Neural progenitor cell (in vitro differentiated cells): ENCODE data around the gene ADRA2B. TPM values are rescaled to one million over a fixed set of nuclear protein-coding genes. Genes with fewer than 3 reads are reported as not detected.

Source experiments
- DNase-seq: peaks from one replicate; pipeline ENCODE4 v3.0.0-alpha.2; 2016; ENCODE audit warnings: low spot score
- H2AFZ ChIP-seq: fragments of 200-600 bp; sonication (generic); replicated peaks from 2 replicates; pipeline ENCODE4 v1.6.1; 2016; ENCODE audit warnings: antibody characterized with exemption
- H3F3A ChIP-seq: fragments of 200-600 bp; sonication (generic); 2 replicates; pipeline ENCODE4 v1.6.1; 2016; ENCODE audit warnings: antibody characterized with exemption, low read depth
- H3K27ac ChIP-seq: fragments of 200-600 bp; sonication (generic); 2 replicates; pipeline ENCODE4 v1.5.1; 2016; ENCODE audit warnings: mild to moderate bottlenecking
- H3K27me3 ChIP-seq: fragments of 200-600 bp; sonication (generic); 2 replicates; pipeline ENCODE4 v1.6.1; 2016; ENCODE audit warnings: mild to moderate bottlenecking, moderate library complexity
- H3K36me3 ChIP-seq: fragments of 200-600 bp; sonication (generic); 2 replicates; pipeline ENCODE4 v1.5.1; 2016
- H3K4me1 ChIP-seq: fragments of 200-600 bp; sonication (generic); 2 replicates; pipeline ENCODE4 v1.6.1; 2016; ENCODE audit warnings: mixed run types
- H3K4me2 ChIP-seq: fragments of 200-600 bp; sonication (generic); 2 replicates; pipeline ENCODE4 v1.6.1; 2016
- H3K4me3 ChIP-seq: fragments of 200-600 bp; sonication (generic); 2 replicates; pipeline ENCODE4 v1.5.1; 2016
- H3K79me2 ChIP-seq: fragments of 200-600 bp; sonication (generic); 2 replicates; pipeline ENCODE4 v1.6.1; 2016; ENCODE audit warnings: low read depth
- H3K9ac ChIP-seq: fragments of 200-600 bp; sonication (generic); 2 replicates; pipeline ENCODE4 v1.6.1; 2016
- H3K9me3 ChIP-seq: fragments of 200-600 bp; sonication (generic); 2 replicates; pipeline ENCODE4 v1.5.1; 2016; ENCODE audit warnings: low read depth
- H4K20me1 ChIP-seq: fragments of 200-600 bp; sonication (generic); 2 replicates; pipeline ENCODE4 v1.6.1; 2016; ENCODE audit warnings: low read depth
- H3K27ac Mint-ChIP-seq: 3 replicates; pipeline ENCODE4 v1.8.0; 2021; ENCODE audit warnings: mixed read lengths
- H3K27me3 Mint-ChIP-seq: 2 replicates; pipeline ENCODE4 v1.8.0; 2022; ENCODE audit warnings: low read depth, mild to moderate bottlenecking, inconsistent platforms, moderate library complexity, mixed read lengths; ENCODE audit not compliant: insufficient read depth
- H3K36me3 Mint-ChIP-seq: 3 replicates; pipeline ENCODE4 v1.8.0; 2021; ENCODE audit warnings: mixed read lengths
- H3K4me1 Mint-ChIP-seq: 3 replicates; pipeline ENCODE4 v1.8.0; 2021; ENCODE audit warnings: mixed read lengths
- H3K4me3 Mint-ChIP-seq: 3 replicates; pipeline ENCODE4 v1.8.0; 2021; ENCODE audit warnings: mild to moderate bottlenecking, moderate library complexity, mixed read lengths
- H3K9me3 Mint-ChIP-seq: 3 replicates; pipeline ENCODE4 v1.8.0; 2020; ENCODE audit warnings: mixed read lengths
- EZH2 ChIP-seq: fragments of 200-600 bp; sonication (generic); IDR thresholded peaks from 2 replicates; pipeline ENCODE4 v1.6.1; 2017; ENCODE audit warnings: antibody characterized with exemption, mild to moderate bottlenecking, moderate library complexity
- EZH2phosphoT487 ChIP-seq: fragments of 200-600 bp; sonication (generic); IDR thresholded peaks from 2 replicates; pipeline ENCODE4 v1.6.1; 2017; ENCODE audit warnings: antibody characterized with exemption
- total RNA-seq: library from RNA; depleted of rRNA; stranded (reverse); fragments of >200 nt; gene quantifications from 2 replicates; pipeline ENCODE4 v1.2.3, GENCODE V29; 2015; ENCODE audit warnings: low replicate concordance
- TF ChIP-seq, protein P1 (sequence below): fragments of 200-600 bp; sonication (generic); IDR thresholded peaks from 2 replicates; pipeline ENCODE4 v1.5.1; 2017; ENCODE audit warnings: antibody characterized with exemption, mild to moderate bottlenecking

ADRA2B gene
- total RNA-seq, 1 donor from 2014 or later = 3.0 TPM

DNA sequence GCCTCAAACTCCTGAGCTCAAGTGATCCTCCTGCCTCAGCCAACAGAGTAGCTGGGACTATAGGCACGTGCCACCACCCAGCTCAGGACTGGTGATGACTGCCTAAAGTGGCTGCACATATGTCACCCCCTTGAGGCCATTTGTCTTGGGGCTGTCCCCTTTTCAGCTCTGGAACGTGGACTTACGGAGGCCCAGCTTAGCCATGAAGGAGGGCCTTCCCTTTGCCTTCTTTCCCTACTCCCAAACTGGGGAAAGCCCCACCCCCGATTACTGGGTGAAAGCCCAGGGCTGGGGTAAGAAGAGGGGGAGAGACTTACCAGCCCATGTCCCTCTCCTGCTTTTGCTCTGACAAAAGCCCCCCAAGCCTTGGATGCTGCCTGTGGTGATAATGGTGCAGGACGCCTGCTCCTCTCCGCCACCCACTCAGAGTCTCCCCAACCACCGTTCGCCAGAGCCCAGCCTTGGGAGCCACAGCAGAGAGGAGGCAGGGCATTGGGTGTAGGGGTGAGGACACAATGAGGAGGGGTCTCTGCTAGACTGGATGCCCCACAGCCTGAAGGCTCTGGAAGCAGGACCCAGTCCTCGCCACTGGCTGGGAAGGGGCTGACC lies 31.3 kb upstream of the ADRA2B start:
- Histone ChIP-seq H3K9ac (no peak overlapping the region), H3K4me1 (peaks cover 24% of the 10 kb centered on the region), H3K4me2 (no peak overlapping the region), H3K36me3 (no peaks in the 10 kb centered on the region), H3K27ac (no peak overlapping the region), H4K20me1 (no peaks in the 10 kb centered on the region), H3K4me3 (no peak overlapping the region), H3F3A (peaks cover 6% of the 10 kb centered on the region), H3K79me2 (no peaks in the 10 kb centered on the region), H3K27me3 (peaks cover 39% of the 10 kb centered on the region), H2AFZ (no peak overlapping the region), H3K9me3 (no peaks in the 10 kb centered on the region)
- Mint-ChIP-seq H3K4me3 (no peak overlapping the region), H3K27ac (no peak overlapping the region), H3K4me1 (peaks cover 33% of the 10 kb centered on the region), H3K27me3 (peaks cover 19% of the 10 kb centered on the region), H3K9me3 (no peaks in the 10 kb centered on the region), H3K36me3 (no peaks in the 10 kb centered on the region)
- no peak for DNase-seq
- no peak for TF ChIP-seq EZH2phosphoT487

DNA sequence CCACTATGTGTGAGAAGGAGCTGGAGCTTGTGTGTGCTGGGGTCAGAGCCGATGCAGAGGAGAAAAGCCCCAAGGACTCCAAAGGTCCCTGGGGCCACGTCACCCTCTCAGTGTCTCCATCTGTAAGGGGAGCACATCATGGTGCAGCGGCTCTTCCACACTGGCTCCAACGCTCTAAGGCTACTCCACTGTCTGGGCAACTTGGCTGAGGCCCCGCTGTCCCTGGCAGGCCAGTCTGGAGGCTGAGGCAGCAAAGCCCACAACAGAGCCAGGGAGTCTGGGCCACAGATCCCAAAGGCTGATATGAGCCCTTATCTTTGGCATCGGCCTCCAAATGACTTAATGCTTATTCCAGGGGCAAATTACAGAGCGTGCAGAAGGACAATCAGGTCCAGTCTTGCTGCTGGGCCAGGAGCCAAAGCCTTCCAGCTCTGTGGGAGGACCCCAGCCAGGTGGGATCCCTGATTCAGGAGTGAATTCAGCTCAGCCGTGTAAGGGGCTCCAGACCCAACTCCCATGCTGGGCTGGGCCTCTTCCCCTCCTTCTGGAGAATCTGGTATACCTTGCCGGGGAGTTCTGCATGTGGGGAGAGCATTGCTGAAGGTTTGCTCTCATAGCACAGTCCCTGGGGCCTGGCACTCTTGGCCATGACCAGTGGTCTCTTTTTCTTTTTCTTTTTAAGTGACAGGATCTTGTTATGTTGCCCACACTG lies 30.7 kb upstream of the ADRA2B start:
- DNase-seq = no peak
- H3K4me3 Mint-ChIP-seq = no peak overlapping the region

DNA sequence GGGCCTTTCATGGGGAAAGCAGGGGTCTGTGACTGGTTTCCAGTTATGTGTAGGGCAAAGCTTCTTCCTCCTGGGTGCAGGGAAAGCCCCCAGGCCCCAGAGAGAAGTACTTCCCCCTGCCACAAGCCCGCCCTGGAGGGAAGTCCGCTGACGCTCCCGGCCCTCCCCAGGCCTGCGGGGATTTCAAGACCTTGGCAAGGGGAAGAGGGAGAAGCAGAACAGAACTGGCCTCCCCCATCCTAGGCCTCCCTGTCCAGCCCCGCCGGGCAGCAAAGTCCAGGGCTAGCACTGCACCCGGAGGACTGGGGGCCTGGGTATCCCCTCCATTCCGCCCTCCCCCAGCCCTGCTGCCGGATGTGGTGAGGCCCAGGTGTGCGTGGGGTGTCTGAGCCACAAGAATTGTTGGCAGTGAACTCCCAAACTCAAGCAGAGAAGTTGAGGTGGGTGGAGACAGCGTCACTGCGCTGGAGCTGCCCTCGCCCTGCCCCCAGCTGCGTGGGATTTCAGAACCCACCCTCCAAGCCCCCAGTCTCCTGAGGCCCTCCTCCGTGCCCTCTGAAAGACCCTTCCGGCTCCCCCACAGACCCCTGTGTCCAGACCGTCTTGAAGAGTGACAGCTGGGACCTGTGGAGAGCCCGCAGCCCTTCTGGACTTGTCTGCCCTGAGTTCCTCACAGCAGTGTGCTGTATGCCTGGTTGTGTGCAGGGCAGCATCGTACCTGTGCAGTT lies 29.9 kb upstream of the ADRA2B start:
- no peaks in the 10 kb centered on the region for H3K36me3 Mint-ChIP-seq
- no peak for TF ChIP-seq EZH2
- TF ChIP-seq, protein P1, sequence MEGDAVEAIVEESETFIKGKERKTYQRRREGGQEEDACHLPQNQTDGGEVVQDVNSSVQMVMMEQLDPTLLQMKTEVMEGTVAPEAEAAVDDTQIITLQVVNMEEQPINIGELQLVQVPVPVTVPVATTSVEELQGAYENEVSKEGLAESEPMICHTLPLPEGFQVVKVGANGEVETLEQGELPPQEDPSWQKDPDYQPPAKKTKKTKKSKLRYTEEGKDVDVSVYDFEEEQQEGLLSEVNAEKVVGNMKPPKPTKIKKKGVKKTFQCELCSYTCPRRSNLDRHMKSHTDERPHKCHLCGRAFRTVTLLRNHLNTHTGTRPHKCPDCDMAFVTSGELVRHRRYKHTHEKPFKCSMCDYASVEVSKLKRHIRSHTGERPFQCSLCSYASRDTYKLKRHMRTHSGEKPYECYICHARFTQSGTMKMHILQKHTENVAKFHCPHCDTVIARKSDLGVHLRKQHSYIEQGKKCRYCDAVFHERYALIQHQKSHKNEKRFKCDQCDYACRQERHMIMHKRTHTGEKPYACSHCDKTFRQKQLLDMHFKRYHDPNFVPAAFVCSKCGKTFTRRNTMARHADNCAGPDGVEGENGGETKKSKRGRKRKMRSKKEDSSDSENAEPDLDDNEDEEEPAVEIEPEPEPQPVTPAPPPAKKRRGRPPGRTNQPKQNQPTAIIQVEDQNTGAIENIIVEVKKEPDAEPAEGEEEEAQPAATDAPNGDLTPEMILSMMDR = no peak
- H3K27me3 Mint-ChIP-seq = peaks cover 19% of the 10 kb centered on the region
- Histone ChIP-seq H3K4me1 (peaks cover 15% of the 10 kb centered on the region), H3K9ac (no peak overlapping the region), H3K4me2 (no peak overlapping the region), H3K27ac (no peak overlapping the region), H3K79me2 (no peaks in the 10 kb centered on the region), H3K27me3 (peaks cover 39% of the 10 kb centered on the region), H4K20me1 (no peaks in the 10 kb centered on the region), H2AFZ (no peak overlapping the region), H3K4me3 (no peak overlapping the region), H3F3A (no peaks in the 10 kb centered on the region), H3K9me3 (no peaks in the 10 kb centered on the region), H3K36me3 (no peaks in the 10 kb centered on the region)
- peaks cover 20% of the 10 kb centered on the region for H3K4me1 Mint-ChIP-seq
- no peak overlapping the region for H3K27ac Mint-ChIP-seq
- no peak overlapping the region for H3K4me3 Mint-ChIP-seq
- no peaks in the 10 kb centered on the region for H3K9me3 Mint-ChIP-seq
- no peak for DNase-seq

More for the DNA sequence above, 30.7 kb upstream of the ADRA2B start:
- no peak overlapping the region for H3K27ac ChIP-seq
- no peaks in the 10 kb centered on the region for H4K20me1 ChIP-seq
- H3K4me2 ChIP-seq = no peak overlapping the region
- no peaks in the 10 kb centered on the region for H3K9me3 ChIP-seq
- H3K27me3 ChIP-seq = peaks cover 39% of the 10 kb centered on the region
- no peak overlapping the region for H2AFZ ChIP-seq
- Mint-ChIP-seq H3K36me3 (no peaks in the 10 kb centered on the region), H3K27me3 (peaks cover 19% of the 10 kb centered on the region), H3K9me3 (no peaks in the 10 kb centered on the region), H3K4me1 (peaks cover 26% of the 10 kb centered on the region), H3K27ac (no peak overlapping the region)
- no peaks in the 10 kb centered on the region for H3K36me3 ChIP-seq
- H3K9ac ChIP-seq = no peak overlapping the region
- no peaks in the 10 kb centered on the region for H3K79me2 ChIP-seq
- H3K4me3 ChIP-seq = no peak overlapping the region
- peaks cover 4% of the 10 kb centered on the region for H3F3A ChIP-seq
- peaks cover 18% of the 10 kb centered on the region for H3K4me1 ChIP-seq
- TF ChIP-seq EZH2 (no peak), EZH2phosphoT487 (no peak)
- TF ChIP-seq, protein P1 = no peak

DNA sequence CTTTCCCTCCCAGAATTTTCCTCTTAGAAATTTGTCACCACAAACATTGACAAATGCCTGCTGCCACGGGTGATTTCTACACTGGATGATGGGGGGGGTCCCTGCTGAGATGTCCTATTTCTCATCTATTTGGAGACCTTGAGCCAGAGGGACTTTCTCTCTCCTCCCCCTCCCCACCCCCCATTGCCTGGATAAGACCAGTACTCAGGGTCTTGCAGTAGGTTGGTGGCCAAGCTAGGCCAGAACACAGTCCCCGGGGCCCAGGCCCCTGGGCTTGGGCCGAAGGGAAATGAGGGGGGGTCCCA lies 29.4 kb upstream of the ADRA2B start:
- no peak for DNase-seq
- H3K36me3 Mint-ChIP-seq = no peaks in the 10 kb centered on the region
- peaks cover 39% of the 10 kb centered on the region for H3K27me3 ChIP-seq
- H3K4me3 ChIP-seq = no peak overlapping the region
- H3K4me1 Mint-ChIP-seq = peaks cover 18% of the 10 kb centered on the region
- H2AFZ ChIP-seq = no peak overlapping the region
- no peaks in the 10 kb centered on the region for H3K79me2 ChIP-seq
- no peaks in the 10 kb centered on the region for H3K9me3 ChIP-seq
- TF ChIP-seq EZH2phosphoT487 = no peak
- TF ChIP-seq EZH2 = no peak
- TF ChIP-seq, protein P1 = no peak
- H3K27me3 Mint-ChIP-seq = peaks cover 19% of the 10 kb centered on the region
- H4K20me1 ChIP-seq = no peaks in the 10 kb centered on the region
- H3K4me1 ChIP-seq = peaks cover 15% of the 10 kb centered on the region
- H3K27ac Mint-ChIP-seq = no peak overlapping the region
- peak overlapping the region; percentile 70 for H3K4me2 ChIP-seq
- no peak overlapping the region for H3K27ac ChIP-seq
- H3K9ac ChIP-seq = no peak overlapping the region
- no peaks in the 10 kb centered on the region for H3K9me3 Mint-ChIP-seq
- H3K36me3 ChIP-seq = no peaks in the 10 kb centered on the region
- no peaks in the 10 kb centered on the region for H3F3A ChIP-seq
- H3K4me3 Mint-ChIP-seq = peak overlapping the region; percentile 75
